GM23338 (cell line): ENCODE results near the gene ASRGL1. TPM values are rescaled to one million over a fixed set of nuclear protein-coding genes. Genes with fewer than 3 reads are reported as not detected.

Experiments used
- ATAC-seq: fragments of 200-7000 bp; cut with Tn5 transposase; 3 replicates; pipeline ENCODE4 v1.9.1; 2020
- DNase-seq: peaks from one replicate; pipeline ENCODE4 v3.0.0-alpha.2; 2015; ENCODE audit warnings: low spot score
- H2AFZ ChIP-seq: fragments of 200-600 bp; sonication (generic); 2 replicates; pipeline ENCODE4 v1.8.0; 2016; ENCODE audit warnings: antibody characterized with exemption, mild to moderate bottlenecking, moderate library complexity
- H3F3A ChIP-seq: fragments of 200-600 bp; sonication (generic); replicated peaks from 2 replicates; pipeline ENCODE4 v1.8.0; 2017; ENCODE audit warnings: antibody characterized with exemption, mixed run types, low read depth
- H3K27ac ChIP-seq: fragments of 200-600 bp; sonication (generic); 2 replicates; pipeline ENCODE4 v1.6.1; 2016; ENCODE audit warnings: low read depth
- H3K27me3 ChIP-seq: fragments of 200-600 bp; sonication (generic); 2 replicates; pipeline ENCODE4 v1.8.0; 2016; ENCODE audit warnings: mild to moderate bottlenecking, mixed run types, moderate library complexity; ENCODE audit not compliant: insufficient read depth
- H3K36me3 ChIP-seq: fragments of 200-600 bp; sonication (generic); 2 replicates; pipeline ENCODE4 v1.8.0; 2016; ENCODE audit warnings: mild to moderate bottlenecking; ENCODE audit not compliant: insufficient read depth
- H3K4me1 ChIP-seq: fragments of 200-600 bp; sonication (generic); 2 replicates; pipeline ENCODE4 v1.8.0; 2016; ENCODE audit warnings: mild to moderate bottlenecking, moderate library complexity; ENCODE audit not compliant: insufficient read depth
- H3K4me2 ChIP-seq: fragments of 200-600 bp; sonication (generic); 2 replicates; pipeline ENCODE4 v1.7.1; 2017; ENCODE audit warnings: mixed run types
- H3K4me3 ChIP-seq: fragments of 200-600 bp; sonication (generic); 2 replicates; pipeline ENCODE4 v1.6.1; 2016; ENCODE audit warnings: mixed run types
- H3K79me2 ChIP-seq: fragments of 200-600 bp; sonication (generic); replicated peaks from 2 replicates; pipeline ENCODE4 v1.8.0; 2017; ENCODE audit warnings: mild to moderate bottlenecking; ENCODE audit not compliant: insufficient read depth
- H3K9me2 ChIP-seq: fragments of 200-600 bp; sonication (generic); 2 replicates; pipeline ENCODE4 v1.8.0; 2017; ENCODE audit not compliant: insufficient read depth
- H4K20me1 ChIP-seq: fragments of 200-600 bp; sonication (generic); replicated peaks from 2 replicates; pipeline ENCODE4 v1.8.0; 2017; ENCODE audit warnings: mild to moderate bottlenecking; ENCODE audit not compliant: insufficient read depth
- H3K27ac Mint-ChIP-seq: 2 replicates; pipeline ENCODE4 v1.8.0; 2020; ENCODE audit warnings: inconsistent platforms, mild to moderate bottlenecking, moderate library complexity, mixed read lengths
- H3K27me3 Mint-ChIP-seq: 3 replicates; pipeline ENCODE4 v1.8.0; 2022; ENCODE audit warnings: low read depth, mild to moderate bottlenecking, moderate library complexity, mixed read lengths, inconsistent platforms; ENCODE audit not compliant: insufficient read depth, poor library complexity
- H3K36me3 Mint-ChIP-seq: 3 replicates; pipeline ENCODE4 v1.8.0; 2021; ENCODE audit warnings: low read depth, mild to moderate bottlenecking, inconsistent platforms, moderate library complexity, mixed read lengths
- H3K4me1 Mint-ChIP-seq: 3 replicates; pipeline ENCODE4 v1.8.0; 2020; ENCODE audit warnings: mild to moderate bottlenecking, inconsistent platforms, mixed read lengths
- H3K4me3 Mint-ChIP-seq: 3 replicates; pipeline ENCODE4 v1.8.0; 2021; ENCODE audit warnings: moderate library complexity, mild to moderate bottlenecking, inconsistent platforms, mixed read lengths
- H3K9me3 Mint-ChIP-seq: 3 replicates; pipeline ENCODE4 v1.8.0; 2020; ENCODE audit warnings: moderate library complexity, mild to moderate bottlenecking, inconsistent platforms, mixed read lengths
- CREB1 ChIP-seq: fragments of 250-450 bp; sonication (Bioruptor Pico); IDR thresholded peaks from 2 replicates; pipeline ENCODE4 v1.5.0; 2020; ENCODE audit warnings: low read depth, mild to moderate bottlenecking, moderate library complexity
- EZH2 ChIP-seq: fragments of 200-600 bp; sonication (generic); IDR thresholded peaks from one replicate; pipeline ENCODE4 v1.8.0; 2017; ENCODE audit warnings: antibody characterized with exemption, mild to moderate bottlenecking, low read depth; ENCODE audit not compliant: unreplicated experiment
- EZH2phosphoT487 ChIP-seq: fragments of 200-600 bp; sonication (generic); IDR thresholded peaks from one replicate; pipeline ENCODE4 v1.8.1; 2018; ENCODE audit warnings: antibody characterized with exemption; ENCODE audit not compliant: unreplicated experiment
- NANOG ChIP-seq: IDR thresholded peaks from 2 replicates; pipeline ENCODE4 v1.6.1; 2016; ENCODE audit warnings: antibody characterized with exemption, borderline replicate concordance
- STAT1 ChIP-seq: IDR thresholded peaks from one replicate; pipeline ENCODE4 v1.6.1; 2016; ENCODE audit warnings: antibody characterized with exemption; ENCODE audit not compliant: unreplicated experiment
- ZNF114 ChIP-seq: fragments of 250-450 bp; sonication (Bioruptor Pico); IDR thresholded peaks from 2 replicates; pipeline ENCODE4 v1.5.0; 2020; ENCODE audit warnings: mild to moderate bottlenecking, moderate library complexity
- ZNF331 ChIP-seq: fragments of 250-450 bp; sonication (Bioruptor Pico); IDR thresholded peaks from 2 replicates; pipeline ENCODE4 v1.5.0; 2020; ENCODE audit warnings: low read depth, mild to moderate bottlenecking, moderate library complexity
- polyA plus RNA-seq: library from polyadenylated mRNA; unstranded; fragments of >200 nt; fragmentation: Nextera tagmentation; extraction: Ambion mirVana; gene quantifications from 2 replicates; pipeline ENCODE4 v1.2.1, GENCODE V29; 2016
- total RNA-seq: library from RNA; depleted of rRNA; stranded (reverse); fragments of >200 nt; shearing (Covaris generic); gene quantifications from 2 replicates; pipeline ENCODE4 v1.2.3, GENCODE V29; 2014
- TF ChIP-seq, protein P1 (sequence below): IDR thresholded peaks from one replicate; pipeline ENCODE4 v1.6.1; 2018; ENCODE audit warnings: antibody characterized with exemption; ENCODE audit not compliant: unreplicated experiment
- TF ChIP-seq, protein P2 (sequence below): fragments of 250-450 bp; sonication (Bioruptor Pico); IDR thresholded peaks from 2 replicates; pipeline ENCODE4 v1.5.0; 2020; ENCODE audit warnings: mild to moderate bottlenecking, moderate library complexity
- TF ChIP-seq, protein P3 (sequence below): IDR thresholded peaks from 2 replicates; pipeline ENCODE4 v1.6.1; 2016; ENCODE audit warnings: antibody characterized with exemption
- TF ChIP-seq, protein P4 (sequence below), 2 experiments: fragments of 200-600 bp in 1 of 2; sonication (generic) in 1 of 2; conservative IDR thresholded peaks; 2 replicates each; pipeline versions ENCODE4 v1.5.1 to v1.6.1; 2016 to 2017; ENCODE audit warnings: antibody characterized with exemption in 2 of 2, low read depth in 2 of 2, mild to moderate bottlenecking in 2 of 2, moderate library complexity in 1 of 2

The ASRGL1 gene
- total and polyA plus RNA-seq, 2 experiments from 2014 or later: 32.9 to 50.3 TPM

DNA sequence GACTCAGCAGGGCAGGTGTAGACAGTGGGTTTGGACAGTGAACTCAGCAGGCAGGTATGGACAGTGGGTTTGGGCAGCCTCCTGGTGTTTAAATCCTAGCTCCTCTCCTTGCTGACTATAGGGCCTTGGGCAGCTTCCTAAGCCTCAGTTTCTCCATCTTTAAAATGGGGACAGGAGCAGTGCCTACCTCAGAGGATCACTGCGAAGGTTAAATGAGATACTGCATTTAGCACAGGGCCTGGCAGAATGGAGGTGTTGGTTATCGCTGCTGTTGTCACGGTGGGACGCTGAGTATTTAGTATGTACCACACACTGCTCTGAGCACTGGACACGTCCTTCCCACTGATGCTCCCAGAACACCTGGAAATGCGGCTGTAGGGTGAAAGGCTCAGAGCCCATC lies 67.2 kb downstream of the ASRGL1 start:
- Mint-ChIP-seq H3K27ac (no peak overlapping the region), H3K9me3 (no peaks in the 10 kb centered on the region; the same call in 2 of the 3 replicates)

More for the DNA sequence above, 67.2 kb downstream of the ASRGL1 start:
- H4K20me1 ChIP-seq: no peaks in the 10 kb centered on the region
- H3K36me3 Mint-ChIP-seq: no peaks in the 10 kb centered on the region
- H3K4me3 Mint-ChIP-seq: no peak overlapping the region; the same call in 2 of the 3 replicates
- no peak overlapping the region for H3K4me2 ChIP-seq
- ATAC-seq: no peak
- H2AFZ ChIP-seq: no peak overlapping the region
- H3K4me1 ChIP-seq: peaks cover 4% of the 10 kb centered on the region; the same call in 1 of the 2 replicates
- TF ChIP-seq EZH2 (no peak), EZH2phosphoT487 (no peak), ZNF331 (CRISPR knock-in tag) (no peak), ZNF114 (CRISPR knock-in tag) (no peak), STAT1 (no peak), NANOG (no peak), CREB1 (no peak)
- TF ChIP-seq, protein P1, sequence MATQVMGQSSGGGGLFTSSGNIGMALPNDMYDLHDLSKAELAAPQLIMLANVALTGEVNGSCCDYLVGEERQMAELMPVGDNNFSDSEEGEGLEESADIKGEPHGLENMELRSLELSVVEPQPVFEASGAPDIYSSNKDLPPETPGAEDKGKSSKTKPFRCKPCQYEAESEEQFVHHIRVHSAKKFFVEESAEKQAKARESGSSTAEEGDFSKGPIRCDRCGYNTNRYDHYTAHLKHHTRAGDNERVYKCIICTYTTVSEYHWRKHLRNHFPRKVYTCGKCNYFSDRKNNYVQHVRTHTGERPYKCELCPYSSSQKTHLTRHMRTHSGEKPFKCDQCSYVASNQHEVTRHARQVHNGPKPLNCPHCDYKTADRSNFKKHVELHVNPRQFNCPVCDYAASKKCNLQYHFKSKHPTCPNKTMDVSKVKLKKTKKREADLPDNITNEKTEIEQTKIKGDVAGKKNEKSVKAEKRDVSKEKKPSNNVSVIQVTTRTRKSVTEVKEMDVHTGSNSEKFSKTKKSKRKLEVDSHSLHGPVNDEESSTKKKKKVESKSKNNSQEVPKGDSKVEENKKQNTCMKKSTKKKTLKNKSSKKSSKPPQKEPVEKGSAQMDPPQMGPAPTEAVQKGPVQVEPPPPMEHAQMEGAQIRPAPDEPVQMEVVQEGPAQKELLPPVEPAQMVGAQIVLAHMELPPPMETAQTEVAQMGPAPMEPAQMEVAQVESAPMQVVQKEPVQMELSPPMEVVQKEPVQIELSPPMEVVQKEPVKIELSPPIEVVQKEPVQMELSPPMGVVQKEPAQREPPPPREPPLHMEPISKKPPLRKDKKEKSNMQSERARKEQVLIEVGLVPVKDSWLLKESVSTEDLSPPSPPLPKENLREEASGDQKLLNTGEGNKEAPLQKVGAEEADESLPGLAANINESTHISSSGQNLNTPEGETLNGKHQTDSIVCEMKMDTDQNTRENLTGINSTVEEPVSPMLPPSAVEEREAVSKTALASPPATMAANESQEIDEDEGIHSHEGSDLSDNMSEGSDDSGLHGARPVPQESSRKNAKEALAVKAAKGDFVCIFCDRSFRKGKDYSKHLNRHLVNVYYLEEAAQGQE: no peak
- TF ChIP-seq, protein P2, sequence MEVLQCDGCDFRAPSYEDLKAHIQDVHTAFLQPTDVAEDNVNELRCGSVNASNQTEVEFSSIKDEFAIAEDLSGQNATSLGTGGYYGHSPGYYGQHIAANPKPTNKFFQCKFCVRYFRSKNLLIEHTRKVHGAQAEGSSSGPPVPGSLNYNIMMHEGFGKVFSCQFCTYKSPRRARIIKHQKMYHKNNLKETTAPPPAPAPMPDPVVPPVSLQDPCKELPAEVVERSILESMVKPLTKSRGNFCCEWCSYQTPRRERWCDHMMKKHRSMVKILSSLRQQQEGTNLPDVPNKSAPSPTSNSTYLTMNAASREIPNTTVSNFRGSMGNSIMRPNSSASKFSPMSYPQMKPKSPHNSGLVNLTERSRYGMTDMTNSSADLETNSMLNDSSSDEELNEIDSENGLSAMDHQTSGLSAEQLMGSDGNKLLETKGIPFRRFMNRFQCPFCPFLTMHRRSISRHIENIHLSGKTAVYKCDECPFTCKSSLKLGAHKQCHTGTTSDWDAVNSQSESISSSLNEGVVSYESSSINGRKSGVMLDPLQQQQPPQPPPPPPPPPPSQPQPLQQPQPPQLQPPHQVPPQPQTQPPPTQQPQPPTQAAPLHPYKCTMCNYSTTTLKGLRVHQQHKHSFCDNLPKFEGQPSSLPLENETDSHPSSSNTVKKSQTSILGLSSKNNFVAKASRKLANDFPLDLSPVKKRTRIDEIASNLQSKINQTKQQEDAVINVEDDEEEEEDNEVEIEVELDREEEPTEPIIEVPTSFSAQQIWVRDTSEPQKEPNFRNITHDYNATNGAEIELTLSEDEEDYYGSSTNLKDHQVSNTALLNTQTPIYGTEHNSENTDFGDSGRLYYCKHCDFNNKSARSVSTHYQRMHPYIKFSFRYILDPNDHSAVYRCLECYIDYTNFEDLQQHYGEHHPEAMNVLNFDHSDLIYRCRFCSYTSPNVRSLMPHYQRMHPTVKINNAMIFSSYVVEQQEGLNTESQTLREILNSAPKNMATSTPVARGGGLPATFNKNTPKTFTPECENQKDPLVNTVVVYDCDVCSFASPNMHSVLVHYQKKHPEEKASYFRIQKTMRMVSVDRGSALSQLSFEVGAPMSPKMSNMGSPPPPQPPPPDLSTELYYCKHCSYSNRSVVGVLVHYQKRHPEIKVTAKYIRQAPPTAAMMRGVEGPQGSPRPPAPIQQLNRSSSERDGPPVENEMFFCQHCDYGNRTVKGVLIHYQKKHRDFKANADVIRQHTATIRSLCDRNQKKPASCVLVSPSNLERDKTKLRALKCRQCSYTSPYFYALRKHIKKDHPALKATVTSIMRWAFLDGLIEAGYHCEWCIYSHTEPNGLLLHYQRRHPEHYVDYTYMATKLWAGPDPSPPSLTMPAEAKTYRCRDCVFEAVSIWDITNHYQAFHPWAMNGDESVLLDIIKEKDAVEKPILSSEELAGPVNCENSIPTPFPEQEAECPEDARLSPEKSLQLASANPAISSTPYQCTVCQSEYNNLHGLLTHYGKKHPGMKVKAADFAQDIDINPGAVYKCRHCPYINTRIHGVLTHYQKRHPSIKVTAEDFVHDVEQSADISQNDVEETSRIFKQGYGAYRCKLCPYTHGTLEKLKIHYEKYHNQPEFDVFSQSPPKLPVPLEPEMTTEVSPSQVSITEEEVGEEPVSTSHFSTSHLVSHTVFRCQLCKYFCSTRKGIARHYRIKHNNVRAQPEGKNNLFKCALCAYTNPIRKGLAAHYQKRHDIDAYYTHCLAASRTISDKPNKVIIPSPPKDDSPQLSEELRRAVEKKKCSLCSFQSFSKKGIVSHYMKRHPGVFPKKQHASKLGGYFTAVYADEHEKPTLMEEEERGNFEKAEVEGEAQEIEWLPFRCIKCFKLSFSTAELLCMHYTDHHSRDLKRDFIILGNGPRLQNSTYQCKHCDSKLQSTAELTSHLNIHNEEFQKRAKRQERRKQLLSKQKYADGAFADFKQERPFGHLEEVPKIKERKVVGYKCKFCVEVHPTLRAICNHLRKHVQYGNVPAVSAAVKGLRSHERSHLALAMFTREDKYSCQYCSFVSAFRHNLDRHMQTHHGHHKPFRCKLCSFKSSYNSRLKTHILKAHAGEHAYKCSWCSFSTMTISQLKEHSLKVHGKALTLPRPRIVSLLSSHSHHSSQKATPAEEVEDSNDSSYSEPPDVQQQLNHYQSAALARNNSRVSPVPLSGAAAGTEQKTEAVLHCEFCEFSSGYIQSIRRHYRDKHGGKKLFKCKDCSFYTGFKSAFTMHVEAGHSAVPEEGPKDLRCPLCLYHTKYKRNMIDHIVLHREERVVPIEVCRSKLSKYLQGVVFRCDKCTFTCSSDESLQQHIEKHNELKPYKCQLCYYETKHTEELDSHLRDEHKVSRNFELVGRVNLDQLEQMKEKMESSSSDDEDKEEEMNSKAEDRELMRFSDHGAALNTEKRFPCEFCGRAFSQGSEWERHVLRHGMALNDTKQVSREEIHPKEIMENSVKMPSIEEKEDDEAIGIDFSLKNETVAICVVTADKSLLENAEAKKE: no peak
- TF ChIP-seq, protein P3, sequence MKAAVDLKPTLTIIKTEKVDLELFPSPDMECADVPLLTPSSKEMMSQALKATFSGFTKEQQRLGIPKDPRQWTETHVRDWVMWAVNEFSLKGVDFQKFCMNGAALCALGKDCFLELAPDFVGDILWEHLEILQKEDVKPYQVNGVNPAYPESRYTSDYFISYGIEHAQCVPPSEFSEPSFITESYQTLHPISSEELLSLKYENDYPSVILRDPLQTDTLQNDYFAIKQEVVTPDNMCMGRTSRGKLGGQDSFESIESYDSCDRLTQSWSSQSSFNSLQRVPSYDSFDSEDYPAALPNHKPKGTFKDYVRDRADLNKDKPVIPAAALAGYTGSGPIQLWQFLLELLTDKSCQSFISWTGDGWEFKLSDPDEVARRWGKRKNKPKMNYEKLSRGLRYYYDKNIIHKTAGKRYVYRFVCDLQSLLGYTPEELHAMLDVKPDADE: no peak
- TF ChIP-seq, protein P4, sequence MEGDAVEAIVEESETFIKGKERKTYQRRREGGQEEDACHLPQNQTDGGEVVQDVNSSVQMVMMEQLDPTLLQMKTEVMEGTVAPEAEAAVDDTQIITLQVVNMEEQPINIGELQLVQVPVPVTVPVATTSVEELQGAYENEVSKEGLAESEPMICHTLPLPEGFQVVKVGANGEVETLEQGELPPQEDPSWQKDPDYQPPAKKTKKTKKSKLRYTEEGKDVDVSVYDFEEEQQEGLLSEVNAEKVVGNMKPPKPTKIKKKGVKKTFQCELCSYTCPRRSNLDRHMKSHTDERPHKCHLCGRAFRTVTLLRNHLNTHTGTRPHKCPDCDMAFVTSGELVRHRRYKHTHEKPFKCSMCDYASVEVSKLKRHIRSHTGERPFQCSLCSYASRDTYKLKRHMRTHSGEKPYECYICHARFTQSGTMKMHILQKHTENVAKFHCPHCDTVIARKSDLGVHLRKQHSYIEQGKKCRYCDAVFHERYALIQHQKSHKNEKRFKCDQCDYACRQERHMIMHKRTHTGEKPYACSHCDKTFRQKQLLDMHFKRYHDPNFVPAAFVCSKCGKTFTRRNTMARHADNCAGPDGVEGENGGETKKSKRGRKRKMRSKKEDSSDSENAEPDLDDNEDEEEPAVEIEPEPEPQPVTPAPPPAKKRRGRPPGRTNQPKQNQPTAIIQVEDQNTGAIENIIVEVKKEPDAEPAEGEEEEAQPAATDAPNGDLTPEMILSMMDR (conservative IDR thresholded peaks at IDR 0.05; ENCODE audit: low read depth in 2 of 2): no peak
- no peaks in the 10 kb centered on the region for H3K27me3 ChIP-seq
- H3K4me1 Mint-ChIP-seq: peaks cover 11% of the 10 kb centered on the region
- H3K36me3 ChIP-seq: no peaks in the 10 kb centered on the region
- no peak overlapping the region for H3K4me3 ChIP-seq
- H3K27ac ChIP-seq: no peak overlapping the region
- H3F3A ChIP-seq: no peaks in the 10 kb centered on the region
- no peak for DNase-seq
- no peaks in the 10 kb centered on the region for H3K9me2 ChIP-seq
- no peaks in the 10 kb centered on the region for H3K79me2 ChIP-seq
- peaks cover 10% of the 10 kb centered on the region for H3K27me3 Mint-ChIP-seq
